Stimulated activated CD4-positive, alpha-beta T cell treated with anti-CD3 and anti-CD28 coated beads, TNF-alpha, amount 100 ng/mL, for 48 hours (primary cell): Measurements from ENCODE around the gene STX1A.
"Not testable (repeated sequence)": the region's sequence is repeated elsewhere in the genome, so short reads cannot be mapped to it uniquely, and the experiment has no call there.

Source experiments
- DNase-seq, 3 donors: peaks; one replicate each; pipeline ENCODE4 v3.0.0-alpha.2; 2020; ENCODE audit warnings: low read depth in 3 of 3

The STX1A gene

GRCh38 chr7:73735528-73735905 is 16.0 kb upstream of the STX1A start:
- no peak for DNase-seq

DNA sequence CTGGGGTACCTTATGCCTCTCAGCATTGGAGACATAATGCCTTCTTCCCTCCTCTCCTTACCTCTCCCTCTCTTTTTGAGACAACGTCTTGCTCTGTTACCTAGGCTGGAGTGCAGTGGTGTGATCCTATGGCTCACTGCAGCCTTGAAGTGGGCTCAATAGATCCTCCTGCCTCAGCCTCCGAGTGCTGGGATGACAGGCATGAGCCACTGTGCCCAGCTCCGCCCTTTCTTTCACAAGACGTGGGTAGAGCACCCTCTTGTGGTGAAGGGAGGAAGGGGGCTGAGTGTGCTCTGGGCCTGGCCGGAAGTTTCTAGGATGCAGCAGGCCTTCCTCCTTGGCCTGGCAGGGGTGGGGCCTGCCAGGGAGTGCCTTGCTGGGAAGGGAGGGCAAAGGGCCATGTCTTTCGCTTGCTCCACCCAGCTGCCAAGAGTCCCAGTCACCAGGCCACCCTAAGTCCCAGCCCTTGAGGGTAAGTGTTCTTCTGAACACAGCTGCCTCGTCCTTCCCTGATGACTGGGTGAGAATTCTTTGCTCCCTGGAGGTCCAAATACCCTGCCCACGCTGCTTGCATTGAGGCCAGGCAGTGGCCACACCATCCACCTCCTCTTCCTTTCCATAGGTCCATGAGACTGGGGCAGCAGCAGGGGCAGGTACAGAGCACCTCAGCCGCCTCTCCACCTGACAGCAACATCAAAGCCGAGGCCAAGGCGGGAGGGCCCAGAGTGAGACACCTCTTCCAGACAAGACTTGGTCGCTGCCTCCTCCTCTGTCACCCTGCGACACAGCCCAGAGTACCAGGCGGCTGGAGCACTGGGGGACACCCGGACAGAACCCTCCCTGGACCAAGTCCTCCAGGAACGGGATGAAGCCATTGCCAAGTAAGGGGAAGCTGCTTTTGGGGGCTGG is 15.4 kb upstream of the STX1A start:
- DNase-seq: peak; percentile 72 to 83 (median 72)

DNA sequence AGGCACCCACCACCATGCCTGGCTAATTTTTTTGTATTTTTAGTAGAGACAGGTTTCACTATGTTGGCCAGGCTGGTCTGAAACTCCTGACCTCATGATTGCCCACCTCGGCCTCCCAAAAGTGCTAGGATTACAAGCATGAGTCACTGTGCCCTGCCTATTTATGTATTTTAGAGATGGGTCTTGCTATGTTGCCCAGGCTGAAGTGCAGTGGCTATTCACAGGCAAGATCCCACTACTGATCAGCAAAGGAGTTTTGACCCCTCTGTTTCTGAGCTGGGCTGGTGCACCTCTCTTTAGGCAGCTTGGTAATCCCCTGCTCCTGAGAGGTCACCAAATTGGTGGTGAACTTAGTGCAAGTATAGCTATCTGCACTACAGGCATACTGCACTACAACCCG is 12.9 kb upstream of the STX1A start:
- DNase-seq: no peak

GRCh38 chr7:73730485-73730884 is 11.0 kb upstream of the STX1A start:
- DNase-seq: no peak

DNA sequence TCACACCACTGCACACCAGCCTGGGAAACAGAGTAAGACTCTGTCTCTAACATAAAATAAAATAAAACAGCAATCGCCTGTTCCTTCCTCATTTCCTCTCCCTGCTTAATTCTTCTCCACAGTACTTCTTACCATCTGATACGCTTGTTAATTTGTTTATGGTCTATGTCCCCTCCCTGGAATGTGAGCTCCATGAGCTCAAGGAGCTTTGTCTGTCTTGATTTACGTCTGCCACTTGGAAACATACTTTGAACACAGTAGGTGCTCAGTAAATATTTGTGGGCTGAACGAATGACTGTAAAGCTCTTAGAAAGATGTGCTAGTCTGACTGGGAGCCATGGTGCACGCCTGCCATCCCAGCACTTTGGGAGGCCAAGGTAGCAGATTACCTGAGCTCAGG is 9.1 kb upstream of the STX1A start:
- DNase-seq: no peak

GRCh38 chr7:73727952-73728351 is 8.5 kb upstream of the STX1A start:
- no peak for DNase-seq

DNA sequence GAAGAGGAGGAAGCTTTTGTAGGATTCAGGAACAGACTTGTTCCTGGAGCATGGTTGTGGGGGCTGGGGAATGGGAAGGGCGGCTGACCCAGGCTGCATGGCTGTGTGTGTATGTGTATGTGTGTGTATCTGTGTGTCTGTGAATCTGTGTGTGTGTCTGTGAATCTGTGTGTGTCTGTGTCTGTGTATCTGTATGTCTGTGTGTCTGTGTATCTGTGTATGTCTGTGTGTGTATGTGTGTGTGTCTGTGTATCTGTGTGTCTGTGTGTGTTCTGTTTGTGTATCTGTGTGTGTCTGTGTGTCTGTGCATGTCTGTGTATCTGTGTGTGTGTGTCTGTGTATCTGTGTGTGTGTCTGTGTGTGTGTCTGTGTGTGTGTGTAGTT is 6.6 kb upstream of the STX1A start:
- DNase-seq: no peak

DNA sequence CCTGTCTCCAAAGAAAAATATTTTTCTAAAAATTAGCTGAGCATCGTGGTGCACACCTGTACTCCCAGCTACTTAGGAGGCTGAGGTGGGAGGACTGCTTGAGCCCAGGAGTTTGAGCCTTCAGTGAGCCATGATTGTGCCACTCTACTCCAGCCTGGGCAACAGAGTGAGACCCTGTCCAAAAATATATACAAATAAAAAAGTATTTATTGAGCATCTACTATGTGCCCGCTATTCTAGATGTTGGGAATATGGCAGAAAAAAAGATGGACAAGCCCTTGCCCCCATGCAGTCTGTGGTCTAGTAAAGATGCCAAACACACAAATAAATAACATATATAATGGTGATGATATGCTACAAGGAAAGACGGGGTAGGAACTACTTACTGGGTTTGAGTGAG is 4.3 kb upstream of the STX1A start:
- no peak for DNase-seq

GRCh38 chr7:73722785-73723184 is 3.3 kb upstream of the STX1A start:
- no peak for DNase-seq

DNA sequence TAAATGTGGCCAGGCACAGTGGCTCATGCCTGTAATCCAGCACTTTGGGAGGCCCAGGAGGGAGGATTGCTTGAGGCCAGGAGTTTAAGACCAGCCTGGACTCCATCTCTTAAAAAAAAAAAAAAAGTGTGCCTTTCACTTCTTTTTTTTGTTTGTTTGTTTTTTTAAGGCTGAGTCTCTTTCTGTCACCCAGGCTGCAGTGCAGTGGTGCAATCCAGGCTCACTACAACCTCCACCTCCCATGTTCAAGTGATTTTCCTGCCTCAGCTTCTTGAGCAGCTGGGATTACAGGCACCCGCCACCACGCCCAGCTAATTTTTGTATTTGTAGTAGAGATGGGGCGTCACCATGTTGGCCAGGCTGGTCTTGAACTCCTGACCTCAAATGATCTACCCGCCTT is 2.7 kb upstream of the STX1A start:
- DNase-seq: not testable (repeated sequence)

DNA sequence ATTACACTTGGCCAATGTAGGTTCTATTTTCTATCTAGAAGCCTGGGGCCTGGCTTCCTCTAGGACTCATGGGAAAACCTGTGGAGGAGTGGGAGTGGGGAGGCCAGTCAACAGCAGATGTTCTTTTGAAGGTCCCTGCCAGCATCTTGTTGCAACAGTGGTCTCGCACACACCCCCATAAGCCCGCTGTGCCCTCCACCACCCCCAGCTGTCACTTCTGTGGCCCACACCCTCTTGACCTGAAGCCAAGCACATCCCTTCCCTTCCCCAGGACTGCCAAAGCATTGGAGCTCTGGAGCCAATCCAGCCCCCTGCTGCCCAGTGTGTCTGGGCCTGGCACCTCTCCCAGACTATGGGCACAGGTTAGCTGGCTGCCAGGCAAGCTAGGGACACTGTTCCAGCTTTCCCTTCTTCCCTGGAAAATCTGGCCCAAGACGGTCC is 1.9 kb upstream of the STX1A start:
- no peak for DNase-seq

GRCh38 chr7:73720443-73720842 is 974 bp upstream of the STX1A start:
- DNase-seq: not testable (repeated sequence)

DNA sequence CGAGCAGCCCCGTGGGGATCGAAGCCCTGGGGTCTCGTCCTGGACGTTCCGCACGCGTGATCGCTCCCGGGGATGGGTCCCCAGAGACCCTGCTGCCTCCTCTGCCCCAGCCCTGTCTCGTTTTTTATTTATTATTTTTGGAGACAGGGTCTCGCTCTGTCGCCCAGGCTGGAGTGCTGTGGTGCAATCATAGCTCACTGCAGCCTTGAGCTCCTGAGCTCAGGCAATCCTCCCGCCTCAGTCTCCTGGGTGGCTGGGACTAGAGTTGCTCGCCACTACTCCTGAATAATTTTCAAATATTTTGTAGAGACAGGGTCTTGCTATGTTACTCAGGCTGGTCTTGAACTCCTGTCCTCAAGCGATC is 319 bp upstream of the STX1A start:
- DNase-seq: no peak

DNA sequence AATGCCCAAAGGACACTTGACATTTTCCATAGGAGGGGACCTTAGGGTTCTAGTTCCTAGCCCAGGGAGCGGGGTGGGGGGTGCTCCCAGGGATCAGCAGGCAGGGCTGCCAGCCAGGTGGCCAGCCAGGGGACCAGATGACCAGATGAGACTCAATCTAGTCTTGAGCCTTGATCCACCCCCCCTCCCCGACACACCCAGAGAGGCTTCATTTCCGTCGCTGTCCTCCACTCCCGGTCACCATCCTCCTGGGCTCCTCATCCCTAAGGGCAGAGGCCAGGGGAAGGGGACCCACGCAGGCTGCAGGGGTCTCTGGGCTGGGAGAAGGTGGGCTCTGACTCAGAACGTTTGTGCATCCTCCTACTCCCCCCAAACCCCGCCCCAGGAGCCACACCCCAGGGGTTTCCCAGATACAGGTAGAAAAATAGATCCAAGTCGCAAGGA is 1.0 kb downstream of the STX1A start:
- DNase-seq: no peak

- peak; percentile 61 to 73 (median 67) for DNase-seq
Observed at GRCh38 chr7:73717991-73718405, 1.5 kb downstream of the STX1A start.

- DNase-seq: no peak
Observed at GRCh38 chr7:73717025-73717807, 2.3 kb downstream of the STX1A start.

- no peak for DNase-seq
Observed at GRCh38 chr7:73716318-73716890, 3.1 kb downstream of the STX1A start.

DNA sequence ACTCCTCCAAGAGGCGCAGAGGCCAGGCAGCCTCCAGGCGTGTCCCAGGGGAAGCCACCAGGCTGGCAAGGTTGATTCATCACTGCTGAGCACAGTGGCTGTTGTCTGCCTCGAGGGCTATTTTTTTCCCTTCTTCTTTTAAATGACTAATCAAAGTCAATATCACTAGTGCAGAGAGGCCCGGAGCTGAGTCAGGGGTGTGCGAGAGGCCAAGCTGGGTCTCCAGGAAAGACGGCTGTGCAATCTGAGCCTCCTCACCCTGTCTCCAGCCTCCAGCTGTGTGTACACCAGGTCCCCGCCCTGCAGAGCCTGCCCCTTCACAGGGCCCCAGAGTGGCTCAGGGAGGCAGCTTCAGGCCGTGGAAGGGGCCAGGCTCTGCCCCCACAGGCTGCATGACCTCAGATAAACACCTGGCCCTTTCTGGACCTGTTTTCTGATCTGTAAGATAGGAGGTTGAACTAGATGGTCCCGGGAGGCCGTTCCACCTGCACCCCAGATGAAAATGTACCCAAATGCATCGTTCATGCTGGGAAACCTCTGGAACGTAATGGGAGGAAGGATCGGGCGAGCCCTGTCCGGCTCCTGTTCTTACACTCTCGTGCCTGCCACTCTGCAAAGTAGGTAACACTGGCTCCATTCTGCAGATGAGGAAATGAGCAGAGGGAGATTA is 3.7 kb downstream of the STX1A start:
- DNase-seq: peak; percentile 55 to 79 (median 65)

- not testable (repeated sequence) for DNase-seq
Observed at GRCh38 chr7:73713319-73713718, 6.2 kb downstream of the STX1A start.

DNA sequence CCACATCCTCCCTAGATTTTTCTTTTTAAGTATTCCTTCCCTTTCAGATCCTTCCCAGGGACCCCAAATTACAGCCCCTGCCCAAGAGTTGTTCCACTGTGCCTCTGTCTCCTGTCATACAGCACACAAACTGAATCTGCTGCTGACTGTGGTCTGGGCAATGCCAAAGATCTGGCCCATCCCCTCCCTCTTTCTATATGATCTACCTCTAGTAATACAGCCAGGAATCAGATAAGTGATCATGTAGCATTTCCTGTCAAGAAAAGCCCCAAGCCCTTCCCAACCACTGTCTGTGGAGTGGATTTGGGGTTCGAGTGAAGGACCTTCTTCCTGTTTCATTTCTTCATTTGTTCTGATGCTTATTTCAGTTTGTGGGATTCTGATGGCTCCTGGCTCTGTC is 6.7 kb downstream of the STX1A start:
- DNase-seq: no peak

- no peak for DNase-seq
Observed at GRCh38 chr7:73708961-73709549, 10.4 kb downstream of the STX1A start.
